Stimulated activated CD8-positive, alpha-beta memory T cell treated with anti-CD3 and anti-CD28 coated beads, Interleukin-4, amount 100 ng/mL, for 24 hours (primary cell): ENCODE results near the gene WNT9A.
"Not testable (repeated sequence)": the region's sequence is repeated elsewhere in the genome, so short reads cannot be mapped to it uniquely, and the experiment has no call there.

Experiments used
- DNase-seq: peaks from one replicate; pipeline ENCODE4 v3.0.0-alpha.2; 2020; ENCODE audit warnings: low read depth

The WNT9A gene

DNA sequence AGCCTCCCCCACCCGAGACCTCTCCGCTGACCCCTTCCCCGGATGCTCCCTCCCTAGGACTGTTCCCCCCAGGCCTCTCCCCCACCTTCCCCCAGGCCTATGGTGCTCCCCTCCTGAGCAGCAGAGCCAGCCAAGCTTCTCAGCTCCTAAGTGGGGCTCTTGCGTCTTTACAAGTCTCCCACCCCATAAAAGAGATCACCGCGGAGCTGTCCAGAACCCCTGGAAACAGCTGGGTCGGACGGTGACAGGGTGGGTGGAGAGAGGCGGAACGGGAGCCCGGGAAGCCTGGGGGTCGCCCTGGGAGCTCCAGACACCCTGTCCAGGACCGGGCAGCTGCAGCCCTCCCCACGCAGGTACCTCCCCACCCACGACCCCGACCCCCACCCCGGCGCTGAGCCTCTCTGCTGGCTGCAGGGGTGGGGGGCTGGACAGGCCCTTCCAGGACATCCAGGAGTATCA is 61.2 kb downstream of the WNT9A start:
- DNase-seq, result no peak

DNA sequence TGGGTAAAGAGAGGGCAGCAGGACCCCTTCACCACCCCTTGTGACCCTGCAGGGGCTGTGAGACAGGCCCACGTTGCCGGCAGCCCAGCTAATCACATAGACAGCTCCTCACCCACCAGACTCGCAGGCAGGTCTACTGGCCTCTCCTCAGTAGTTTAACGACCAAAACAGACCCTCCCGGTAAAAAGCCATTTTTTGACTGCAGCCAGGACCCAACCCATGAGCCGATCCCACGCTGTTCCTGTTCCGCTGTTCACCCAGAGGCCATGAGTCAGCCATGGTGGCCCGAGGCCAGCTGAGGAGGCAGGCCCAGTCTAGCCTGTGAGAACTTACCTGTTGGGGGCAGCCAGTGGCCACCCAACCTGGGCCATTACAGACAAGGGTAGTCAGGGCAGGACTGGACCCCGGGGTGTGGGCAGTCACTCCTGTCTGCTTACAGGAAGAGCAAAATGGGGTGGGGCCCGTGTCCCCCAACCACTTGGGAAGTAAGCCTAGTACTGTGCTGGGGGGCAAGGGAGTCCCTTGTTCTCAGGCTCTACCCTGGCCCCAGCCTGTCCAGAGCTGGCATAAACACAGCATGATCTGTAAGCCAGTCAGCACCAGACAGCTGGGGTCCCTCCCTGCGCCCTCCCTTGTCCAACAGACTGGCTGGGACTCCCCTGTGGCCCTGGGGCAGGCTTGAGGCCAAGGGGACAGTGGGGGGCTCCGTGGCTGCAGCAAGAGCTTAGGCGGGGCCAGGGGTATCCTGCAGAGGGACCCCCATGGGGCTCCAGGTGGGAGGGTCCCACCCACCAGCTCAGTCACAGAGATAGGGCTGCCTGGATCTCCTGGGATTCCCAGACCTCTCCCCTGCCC is 61.9 kb downstream of the WNT9A start:
- no peak for DNase-seq

DNA sequence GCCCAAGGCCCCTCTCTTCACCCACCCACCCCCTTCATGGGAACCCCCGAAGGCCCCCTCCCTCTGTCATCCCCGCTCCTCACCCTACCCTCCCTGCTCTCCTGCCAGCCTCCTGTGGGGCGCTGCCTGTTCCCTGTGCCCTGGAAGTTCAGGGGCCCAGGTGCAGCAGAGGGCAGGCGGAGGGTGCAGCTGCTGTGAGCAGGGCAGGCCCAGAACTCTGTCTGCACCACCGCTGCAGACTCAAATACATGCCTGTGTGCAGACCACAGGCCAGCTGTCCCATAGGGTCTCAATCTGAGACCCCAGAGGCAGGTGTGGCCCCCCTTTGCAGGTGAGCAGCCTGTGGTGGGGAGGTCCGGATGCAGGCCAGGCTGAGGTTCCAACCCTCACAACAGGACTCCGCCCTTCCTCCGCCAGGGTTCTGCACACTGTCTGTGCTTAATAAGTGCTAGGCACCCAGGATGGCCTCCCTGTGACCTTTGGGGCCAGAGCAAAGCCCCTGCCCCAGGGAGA is 62.5 kb downstream of the WNT9A start:
- DNase-seq, result no peak

DNA sequence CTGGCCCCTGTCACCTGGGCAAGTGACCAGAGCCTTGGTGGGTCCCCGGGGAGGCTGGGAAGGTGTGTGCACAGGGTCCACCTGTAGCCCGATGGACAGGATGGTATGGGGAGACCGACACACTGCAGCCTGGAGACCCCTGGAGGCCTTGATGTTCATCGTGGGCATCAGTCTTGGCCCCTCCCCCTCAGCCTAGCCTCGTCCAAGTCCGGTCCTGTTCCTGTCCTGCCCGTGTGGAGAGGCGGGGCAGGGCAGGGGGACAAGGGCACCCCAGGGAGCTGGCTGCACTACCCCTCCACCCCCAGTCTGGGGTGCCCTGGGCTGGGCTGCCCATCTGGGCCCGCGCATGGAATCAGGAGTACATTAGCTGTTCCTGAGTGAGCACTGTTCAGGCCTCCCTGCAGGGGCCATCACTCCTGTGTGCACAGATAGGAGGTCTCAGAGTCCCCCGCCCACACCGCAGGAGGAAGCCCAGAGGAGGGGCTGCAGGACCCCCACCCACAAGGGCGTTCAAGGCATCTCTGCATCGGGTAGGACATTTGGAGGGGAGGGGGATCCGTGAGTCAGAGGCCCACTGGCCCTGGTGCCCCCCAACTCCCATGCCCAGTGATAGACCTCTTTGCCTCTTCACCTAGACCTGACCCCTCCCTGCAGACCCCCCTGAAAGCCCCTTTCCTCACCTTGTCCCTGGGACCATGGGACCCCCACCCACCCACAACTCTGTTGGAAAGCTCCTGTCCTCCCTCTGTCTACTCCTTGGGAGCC is 63.2 kb downstream of the WNT9A start:
- DNase-seq, result no peak

DNA sequence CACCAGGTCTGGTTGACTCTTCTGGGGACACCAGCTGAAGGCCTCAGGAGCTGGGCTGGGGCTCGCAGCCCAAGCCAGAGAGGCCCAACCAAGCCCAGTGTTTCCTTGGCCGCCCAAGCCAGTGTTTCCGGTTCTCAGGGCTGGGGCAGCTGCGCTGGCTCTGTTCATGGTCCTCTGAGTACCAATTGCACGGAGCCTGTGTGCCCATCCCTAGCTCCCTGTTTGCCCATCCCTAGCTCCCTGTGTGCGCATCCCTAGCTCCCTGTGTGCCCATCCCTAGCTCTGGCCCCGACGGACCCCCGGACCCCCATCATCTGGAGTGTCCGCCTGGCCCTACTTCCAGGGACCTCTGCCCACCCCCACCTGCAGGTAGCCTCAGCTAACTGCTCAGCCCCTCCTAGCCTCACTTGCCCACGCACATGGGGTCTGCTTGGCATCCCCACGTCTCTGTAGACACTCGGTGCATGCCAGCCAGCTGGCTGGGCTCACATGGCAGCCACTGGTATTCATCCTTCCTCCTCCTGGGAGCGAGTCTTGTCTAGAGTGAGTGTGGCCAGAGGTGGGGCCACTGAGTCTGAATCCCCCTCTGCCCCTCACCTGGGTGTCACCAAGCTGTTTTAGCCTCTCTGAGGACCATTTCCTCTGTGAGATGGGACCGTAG is 64.0 kb downstream of the WNT9A start:
- no peak for DNase-seq

DNA sequence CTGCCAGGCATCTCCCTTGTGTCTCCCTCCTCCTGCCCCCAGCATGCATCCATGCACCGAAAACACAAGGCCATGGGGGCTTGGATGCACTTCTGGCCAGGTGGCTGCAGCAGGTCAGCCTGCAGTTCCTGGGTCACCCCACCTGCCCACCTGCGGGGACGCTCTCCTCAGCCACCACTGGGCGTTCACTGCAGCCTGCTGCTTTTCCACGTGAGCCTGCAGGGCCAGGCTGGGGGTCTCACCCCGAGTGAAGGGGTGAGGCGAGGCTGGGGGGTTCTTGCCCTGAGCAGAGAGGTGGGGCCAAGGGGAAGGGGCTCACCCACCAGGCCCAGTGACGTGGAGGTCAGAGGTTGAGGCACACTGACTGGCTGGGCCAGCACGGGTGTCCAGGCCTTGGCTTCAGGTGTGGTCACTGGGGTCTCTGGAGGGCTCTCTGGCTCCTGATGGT is 64.6 kb downstream of the WNT9A start:
- DNase-seq, result no peak

DNA sequence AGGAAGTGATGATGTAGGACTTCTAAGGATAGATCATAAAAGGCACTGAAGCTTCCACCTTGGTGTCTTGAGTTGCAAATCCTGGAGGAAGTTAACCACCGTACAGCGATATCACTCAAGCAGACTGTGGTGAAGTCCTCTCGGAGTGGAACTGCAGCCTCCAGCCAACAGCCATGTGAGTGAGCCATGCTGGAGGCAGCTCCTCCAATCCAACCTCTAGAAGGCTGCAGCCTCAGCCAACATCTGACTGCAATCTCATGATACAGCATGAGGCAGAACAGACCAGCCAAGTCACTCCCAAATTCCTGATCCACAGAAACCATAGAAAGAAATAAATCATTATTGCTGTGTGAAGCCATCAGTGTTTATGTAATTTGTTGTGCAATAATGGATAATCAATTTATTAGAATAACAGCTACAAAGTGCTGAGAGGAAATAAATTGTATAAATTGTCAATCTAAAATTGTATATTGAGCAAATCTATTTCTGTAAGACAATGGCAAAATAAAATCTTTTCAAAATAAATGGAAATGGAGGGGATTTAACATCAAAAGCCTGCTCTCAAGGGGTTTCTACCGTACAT is 67.3 kb downstream of the WNT9A start:
- no peak for DNase-seq

DNA sequence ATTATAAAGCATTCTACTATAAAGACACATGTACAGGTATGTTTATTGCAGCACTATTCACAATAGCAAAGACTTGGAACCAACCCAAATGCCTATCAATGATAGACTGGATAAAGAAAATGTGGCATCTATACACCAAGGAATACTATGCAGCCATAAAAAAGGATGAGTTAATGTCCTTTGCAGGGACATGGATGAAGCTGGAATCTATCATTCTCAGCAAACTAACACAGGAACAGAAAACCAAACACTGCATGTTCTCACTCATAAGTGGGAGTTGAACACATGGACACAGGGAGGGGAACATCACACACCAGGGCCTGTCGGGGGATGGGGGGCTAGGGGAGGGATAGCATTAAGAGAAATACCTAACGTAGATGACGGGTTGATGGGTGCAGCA is 69.9 kb downstream of the WNT9A start:
- DNase-seq, result not testable (repeated sequence)

DNA sequence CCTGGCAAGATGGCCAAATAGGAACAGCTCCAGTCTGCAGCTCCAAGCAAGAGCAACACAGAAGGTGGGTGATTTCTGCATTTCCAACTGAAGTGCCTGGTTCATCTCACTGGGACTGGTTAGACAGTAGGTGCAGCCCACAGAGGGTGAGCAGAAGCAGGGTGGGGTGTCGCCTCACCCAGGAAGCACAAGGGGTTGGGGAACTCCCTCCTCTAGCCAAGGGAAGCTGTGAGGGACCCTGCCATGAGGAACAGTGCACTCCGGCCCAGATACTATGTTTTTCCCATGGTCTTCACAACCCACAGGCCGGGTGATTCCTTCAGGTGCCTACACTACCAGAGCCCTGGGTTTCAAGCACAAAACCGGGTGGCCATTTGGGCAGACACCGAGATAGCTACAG is 75.8 kb downstream of the WNT9A start:
- not testable (repeated sequence) for DNase-seq

DNA sequence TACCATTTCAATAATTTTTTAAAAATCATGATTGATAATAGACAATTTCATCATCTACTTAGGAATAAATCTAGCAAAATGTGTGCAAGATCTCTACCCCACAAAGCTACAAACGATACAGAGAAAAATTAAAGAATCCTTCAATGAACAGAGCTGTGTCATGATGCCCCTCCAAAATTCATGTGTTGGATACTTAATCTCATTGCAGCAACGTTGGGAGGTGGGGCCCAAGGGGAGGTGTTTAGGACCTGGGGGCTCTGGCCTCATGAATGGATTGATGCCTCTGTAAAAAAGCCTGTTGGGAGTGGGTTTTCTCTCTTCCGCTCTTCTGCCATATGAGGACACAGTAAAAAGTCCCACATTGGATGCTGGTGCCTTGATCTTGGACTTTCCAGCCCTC is 77.4 kb downstream of the WNT9A start:
- DNase-seq, result no peak

DNA sequence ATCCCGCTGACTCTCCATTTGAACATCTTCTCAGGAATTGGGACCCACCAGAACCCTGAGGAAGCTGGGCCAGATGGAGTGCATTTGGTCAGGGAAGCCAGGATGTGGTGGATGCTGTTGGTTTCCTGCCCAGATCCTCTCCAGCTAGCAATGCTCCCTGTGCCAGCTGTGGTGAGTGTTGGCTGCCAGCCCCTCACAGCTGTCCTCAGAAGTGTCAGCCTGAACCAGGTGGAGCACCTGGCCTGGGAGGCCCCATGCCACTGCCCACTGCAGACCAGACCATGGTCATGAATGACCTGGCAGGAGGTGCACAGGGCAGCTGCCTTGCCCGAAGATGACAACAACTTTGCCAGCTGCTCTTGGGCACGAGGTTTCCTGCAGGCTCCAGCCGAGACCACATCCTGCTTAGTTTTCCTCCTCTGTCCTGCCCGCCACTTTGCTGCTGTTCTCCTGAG is 77.9 kb downstream of the WNT9A start:
- DNase-seq, result no peak

DNA sequence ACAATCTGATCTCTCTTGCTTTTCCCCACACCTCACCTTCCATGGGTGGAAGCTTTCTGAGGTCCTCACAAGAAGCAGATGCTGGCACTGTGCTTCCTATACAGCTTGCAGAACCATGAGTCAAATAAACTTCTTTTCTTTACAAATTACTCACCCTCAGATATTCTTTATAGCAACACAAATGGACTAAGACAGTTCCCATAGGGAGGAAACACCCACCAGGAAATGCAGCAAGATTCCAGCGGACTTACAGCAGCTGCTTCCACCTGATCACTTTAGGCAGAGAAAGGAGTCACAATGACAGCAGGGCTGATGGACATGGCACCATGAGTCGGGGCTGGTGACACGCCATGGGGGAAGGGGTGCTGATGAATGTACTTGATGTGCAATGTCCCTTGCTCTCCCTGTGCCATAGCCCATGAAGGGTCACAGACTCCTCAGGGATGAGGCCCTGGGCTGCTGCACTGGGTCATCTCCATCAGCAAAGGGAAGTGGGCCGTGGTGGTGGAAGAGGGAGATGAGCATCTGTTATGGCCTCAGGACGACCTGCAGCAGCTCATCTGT is 78.4 kb downstream of the WNT9A start:
- no peak for DNase-seq
